GM12864 (cell line): ENCODE results near the gene CYTH2.

Experiments used
- DNase-seq: peaks from one replicate; pipeline ENCODE4 v3.0.0-alpha.2; 2011; ENCODE audit warnings: low read depth
- H3K4me3 ChIP-seq: 2 replicates; pipeline ENCODE4 v1.5.1; 2011; ENCODE audit warnings: mild to moderate bottlenecking, low read depth, low read length, control low read depth
- TF ChIP-seq, protein P1 (sequence below): IDR thresholded peaks from 2 replicates; pipeline ENCODE4 v1.5.1; 2011; ENCODE audit warnings: low read depth, mild to moderate bottlenecking, moderate library complexity, low read length, control low read depth, inconsistent platforms; ENCODE audit errors: missing control alignments

Gene CYTH2

DNA sequence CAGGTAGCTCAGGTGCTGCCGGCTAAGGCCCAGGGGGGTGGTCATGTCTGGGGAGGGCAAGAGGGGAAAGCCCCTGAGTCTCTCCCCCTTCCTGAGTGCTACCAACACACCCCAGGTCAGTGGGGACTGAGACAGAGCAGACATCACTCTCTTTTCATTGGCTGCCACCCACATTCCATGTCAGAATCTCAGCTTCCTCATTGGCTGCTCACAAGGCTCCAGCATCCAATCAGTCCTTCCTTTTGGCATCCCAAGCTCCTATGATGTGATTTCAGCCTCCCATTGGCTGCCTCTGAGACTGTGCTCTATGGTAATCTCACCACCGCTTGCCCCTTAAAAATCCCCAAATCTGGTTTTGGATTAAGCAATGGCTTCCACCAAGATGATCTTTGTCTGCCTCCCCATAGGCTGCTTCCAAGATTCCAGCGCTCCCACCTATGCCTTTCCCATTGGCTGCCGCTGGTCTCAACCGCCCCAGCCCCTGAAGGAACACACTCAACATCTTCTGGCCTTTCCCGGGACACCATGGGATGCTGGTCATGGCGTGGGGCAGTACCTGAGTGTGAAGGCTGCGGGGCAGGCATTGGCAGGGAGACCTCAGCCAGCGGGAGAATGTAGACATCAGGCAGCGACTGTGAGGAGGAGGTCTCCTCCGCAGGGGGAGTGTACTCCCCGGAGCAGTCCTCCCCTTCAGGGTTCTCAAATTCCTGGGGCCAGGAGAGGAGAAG, 40.5 kb downstream of the CYTH2 start:
- H3K4me3 ChIP-seq, result no peak overlapping the region
- TF ChIP-seq, protein P1, sequence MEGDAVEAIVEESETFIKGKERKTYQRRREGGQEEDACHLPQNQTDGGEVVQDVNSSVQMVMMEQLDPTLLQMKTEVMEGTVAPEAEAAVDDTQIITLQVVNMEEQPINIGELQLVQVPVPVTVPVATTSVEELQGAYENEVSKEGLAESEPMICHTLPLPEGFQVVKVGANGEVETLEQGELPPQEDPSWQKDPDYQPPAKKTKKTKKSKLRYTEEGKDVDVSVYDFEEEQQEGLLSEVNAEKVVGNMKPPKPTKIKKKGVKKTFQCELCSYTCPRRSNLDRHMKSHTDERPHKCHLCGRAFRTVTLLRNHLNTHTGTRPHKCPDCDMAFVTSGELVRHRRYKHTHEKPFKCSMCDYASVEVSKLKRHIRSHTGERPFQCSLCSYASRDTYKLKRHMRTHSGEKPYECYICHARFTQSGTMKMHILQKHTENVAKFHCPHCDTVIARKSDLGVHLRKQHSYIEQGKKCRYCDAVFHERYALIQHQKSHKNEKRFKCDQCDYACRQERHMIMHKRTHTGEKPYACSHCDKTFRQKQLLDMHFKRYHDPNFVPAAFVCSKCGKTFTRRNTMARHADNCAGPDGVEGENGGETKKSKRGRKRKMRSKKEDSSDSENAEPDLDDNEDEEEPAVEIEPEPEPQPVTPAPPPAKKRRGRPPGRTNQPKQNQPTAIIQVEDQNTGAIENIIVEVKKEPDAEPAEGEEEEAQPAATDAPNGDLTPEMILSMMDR, result no peak
- no peak for DNase-seq

DNA sequence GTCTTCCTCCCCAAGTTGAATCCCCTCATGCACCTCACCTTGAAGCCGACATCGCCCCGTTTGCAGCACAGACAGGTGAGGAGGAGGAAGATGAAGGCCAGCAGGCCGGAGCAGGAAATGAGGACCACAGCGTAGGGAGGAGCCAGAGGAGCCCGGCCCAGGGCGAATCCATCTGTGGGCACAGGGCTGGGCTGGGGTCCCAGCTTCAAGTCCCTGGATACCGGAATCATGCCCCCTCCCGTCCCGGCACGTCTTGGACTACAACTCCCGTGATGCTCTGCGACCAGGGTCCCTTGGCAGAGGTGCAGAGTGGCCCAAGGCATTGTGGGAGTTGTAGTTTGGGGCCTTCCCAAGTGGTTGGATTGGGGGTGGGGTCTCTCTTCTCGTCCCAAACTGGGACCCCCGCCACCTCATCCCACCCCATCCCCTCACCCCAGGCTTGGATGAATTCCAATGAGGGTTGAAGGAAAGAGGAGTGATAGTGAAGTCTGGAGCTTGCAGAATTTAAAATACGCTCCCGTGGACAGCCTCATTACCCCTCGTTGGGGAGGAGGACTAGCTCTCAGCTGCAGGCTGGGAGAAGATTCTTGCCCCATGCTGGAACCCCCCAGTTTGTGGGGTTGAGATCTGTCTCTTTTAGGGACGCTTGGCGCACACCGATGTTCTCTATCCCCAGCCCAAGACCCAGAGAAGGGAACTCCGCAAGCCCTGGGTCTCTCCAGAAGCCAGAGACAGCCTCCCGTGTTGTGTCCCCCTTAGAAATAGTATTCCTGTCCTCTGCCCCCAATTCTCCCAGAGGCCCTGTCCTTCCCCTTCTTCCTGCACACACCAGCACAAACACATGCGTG, 41.5 kb downstream of the CYTH2 start:
- no peak for DNase-seq
- H3K4me3 ChIP-seq, result no peak overlapping the region
- TF ChIP-seq, protein P1, result no peak

DNA sequence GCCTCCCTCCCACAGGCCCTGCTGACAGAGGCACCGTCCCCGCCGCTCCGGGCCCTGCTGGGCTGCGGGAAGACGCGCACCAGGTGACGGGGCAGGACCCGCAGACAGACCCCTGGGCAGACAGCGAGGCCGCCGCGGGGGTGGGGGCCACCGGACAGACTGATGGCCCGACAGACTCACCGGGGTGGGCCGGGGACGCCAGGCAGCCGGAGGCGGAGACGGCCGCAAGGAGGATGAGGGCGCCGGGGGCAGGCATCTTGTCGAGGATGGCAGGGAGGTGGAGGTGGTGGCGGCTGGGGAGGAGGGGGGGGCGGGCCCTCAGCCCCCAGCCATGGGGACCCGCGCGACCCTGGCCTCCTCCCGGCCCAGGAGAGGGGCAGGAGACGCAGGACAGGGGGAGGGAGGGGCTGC, 42.2 kb downstream of the CYTH2 start:
- TF ChIP-seq, protein P1, result no peak
- no peak for DNase-seq

DNA sequence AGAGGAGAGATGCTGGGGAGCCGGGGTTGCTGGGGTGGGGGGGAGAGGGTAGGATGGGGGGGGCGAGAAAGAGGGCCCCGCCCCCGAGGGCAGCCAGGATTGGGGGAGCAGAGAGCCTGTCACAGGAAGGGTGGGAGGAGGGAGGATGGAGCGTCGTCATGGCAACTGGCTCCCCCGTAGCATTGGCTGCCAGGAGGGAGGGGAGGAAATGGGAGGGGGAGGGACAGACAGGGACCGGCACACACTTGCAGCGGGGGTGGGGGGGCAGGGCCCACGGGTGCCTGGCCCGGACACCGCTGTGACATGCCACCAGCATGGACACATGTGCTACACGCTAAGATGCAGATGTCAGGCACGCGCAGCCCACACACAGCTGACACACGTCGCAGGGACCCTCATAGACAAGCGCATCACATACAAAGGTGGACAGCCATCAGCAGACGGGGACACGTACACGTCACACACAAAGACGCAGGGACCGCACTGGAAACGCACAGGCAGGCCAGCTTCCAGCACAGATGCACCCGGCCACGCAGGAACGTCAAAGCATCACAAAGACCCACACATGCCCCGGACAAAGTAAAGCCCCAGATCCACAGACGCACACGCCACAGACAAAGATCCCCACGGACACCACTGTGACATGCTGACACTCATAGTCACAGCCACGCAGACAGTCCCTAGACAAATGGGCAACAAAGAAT, 42.8 kb downstream of the CYTH2 start, which contains the start of gene LMTK3:
LMTK3 (minus strand) TSS at position 36 of the 704 bp plus-strand sequence. CDS start 259 bp downstream, outside the sequence.
- no peak within 1 kb of the TSS for H3K4me3 ChIP-seq
- TF ChIP-seq, protein P1, result no peak
- DNase-seq, result no peak

More for the DNA sequence above, 42.2 kb downstream of the CYTH2 start:
- H3K4me3 ChIP-seq, result no peak overlapping the region

DNA sequence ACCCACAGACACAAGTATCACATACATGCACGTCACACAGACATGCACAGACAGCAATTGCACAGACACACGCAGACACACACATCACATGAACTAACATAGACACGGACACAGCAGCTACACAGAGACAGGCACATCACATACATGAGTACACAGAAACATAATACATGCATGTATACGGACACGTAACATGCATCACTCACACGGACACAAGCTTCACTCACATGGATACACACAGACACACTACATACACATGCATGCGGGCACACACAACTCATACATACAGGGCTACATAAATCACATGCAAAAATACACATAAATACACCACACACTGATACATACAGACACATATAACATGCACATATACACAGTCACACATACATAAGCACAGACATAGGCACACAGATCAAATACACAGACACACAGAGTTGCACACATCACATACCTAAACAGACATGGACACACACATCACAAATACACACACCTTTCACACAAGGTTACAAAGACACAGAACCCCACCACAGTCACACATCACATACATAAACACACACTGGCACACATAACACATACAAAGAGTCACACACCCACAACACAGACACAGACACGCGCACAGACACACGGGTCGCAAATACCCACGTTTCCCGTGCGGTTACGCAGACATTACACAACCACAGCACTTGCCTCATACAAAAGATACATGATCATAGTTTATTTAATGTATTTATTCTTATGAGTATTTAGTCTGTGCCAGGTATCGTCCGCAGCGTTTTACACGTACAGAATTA, 43.5 kb downstream of the CYTH2 start:
- TF ChIP-seq, protein P1, result no peak
- H3K4me3 ChIP-seq, result peak overlapping the region; percentile 60; the same call in 1 of the 2 replicates
- no peak for DNase-seq
